Hematopoietic multipotent progenitor cell treated with erythropoietin and hydrocortisone succinate and interleukin-3 and kit ligand, for 8 days (in vitro differentiated cells): ENCODE measurements around the gene CD300LD.
"Not testable (repeated sequence)": the region's sequence is repeated elsewhere in the genome, so short reads cannot be mapped to it uniquely, and the experiment has no call there.

Experiments
- DNase-seq: peaks from one replicate; pipeline ENCODE4 v3.0.0-alpha.2; 2015

Gene CD300LD

DNA sequence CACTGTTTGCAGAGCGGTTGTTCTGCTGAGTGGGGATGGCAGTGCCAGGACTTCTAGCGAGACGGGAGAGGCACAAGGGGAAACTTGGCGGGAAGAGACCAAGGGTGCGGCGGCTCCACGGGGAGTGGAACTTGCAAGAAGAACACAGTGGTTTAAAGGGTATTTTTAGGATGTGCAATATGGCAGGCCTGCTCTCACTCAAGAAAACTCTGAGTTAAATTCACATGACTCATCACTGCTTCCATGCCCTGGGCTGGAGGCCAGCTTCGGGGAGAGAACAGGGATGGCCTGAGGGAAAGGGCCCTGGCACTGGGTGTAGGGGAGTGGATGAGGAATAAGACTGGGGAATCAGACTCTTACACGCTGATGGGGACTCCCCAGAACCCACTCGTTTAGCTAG lies 13.3 kb upstream of the CD300LD start:
- DNase-seq = no peak

DNA sequence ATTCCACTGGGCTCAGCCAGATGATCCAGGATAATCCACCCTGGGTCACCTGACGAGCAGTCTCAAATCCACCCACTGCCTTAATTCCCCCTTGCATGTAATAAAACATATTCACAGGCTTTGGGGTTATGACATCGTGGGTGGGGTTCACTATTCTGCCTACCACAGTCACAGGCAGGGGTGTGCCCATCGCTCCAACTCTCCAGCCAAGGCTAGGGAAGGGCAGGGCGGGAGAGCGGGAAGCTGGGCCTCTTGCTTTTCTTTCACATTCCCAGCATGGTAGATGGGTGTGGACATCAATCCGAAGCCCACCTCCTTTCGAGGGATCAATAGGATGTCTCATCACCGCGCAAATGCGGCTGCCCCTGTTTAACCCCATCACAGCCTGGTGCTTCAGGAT lies 12.7 kb upstream of the CD300LD start:
- DNase-seq = no peak

DNA sequence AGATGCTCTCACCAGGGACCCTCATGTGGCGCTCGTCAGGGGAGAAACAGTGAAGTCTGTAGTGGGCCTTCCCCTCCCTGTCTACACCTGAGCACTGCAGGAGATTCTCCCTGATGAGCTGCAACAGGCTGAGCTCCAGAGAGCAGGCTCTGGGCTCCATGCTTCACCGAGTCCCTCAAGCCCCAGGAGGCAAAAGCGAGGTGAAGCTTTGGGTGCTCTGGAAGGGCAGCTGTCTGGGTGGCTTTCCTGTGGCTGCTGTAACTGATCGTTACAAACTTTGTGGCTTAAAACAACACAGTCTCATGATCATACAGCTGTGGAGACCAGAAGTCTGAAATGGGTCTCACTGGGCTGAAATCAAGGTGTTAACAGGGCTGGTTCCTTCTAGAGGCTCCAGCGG lies 12.1 kb upstream of the CD300LD start:
- DNase-seq = no peak

DNA sequence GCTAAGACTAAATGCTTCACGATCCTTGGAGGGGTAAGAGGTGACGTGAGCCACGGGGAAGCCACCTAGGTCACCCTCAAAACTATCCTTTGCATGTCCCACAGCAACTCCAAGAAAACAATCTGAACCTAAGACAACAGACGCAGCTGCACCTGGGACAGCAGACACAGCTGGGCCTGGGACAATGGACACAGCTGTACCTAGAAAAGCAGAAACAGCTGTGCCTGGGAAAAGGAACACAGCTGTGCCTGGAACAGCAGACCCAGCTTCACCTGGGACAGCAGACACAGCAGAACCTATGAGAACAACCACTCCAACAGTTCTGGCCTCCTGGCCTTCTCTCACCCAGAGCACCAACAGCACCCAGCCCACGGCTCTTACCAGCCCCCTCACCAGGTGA lies 11.7 kb upstream of the CD300LD start:
- no peak for DNase-seq

DNA sequence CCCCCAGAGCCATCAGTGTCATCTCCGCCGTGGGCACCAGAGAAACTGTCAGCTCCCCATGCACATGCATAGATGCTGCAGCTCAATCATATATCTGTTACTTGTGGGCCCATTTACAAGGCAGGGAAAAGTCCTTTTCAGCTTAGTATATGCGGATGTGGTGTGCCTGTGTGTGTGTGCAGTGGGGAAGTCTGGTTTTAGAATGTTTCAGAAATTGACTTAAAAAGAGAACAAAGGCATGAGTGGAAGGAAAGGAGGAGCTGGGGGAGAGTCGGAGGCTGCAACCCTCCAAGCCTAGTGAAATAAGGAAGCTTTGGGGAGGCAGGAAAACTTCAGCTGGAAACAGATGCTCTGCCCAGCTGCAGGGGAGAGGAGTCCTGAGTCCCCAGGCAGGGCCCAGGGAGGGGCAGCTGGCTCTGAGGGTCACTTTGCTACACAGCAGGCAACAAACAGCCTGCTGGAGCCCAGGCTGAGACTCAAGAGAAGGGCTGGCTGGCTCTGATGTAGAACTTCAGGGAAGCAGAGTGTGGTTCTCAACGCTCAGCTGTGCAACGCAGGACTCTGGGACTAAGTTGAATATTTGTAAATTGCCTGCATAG lies 11.1 kb upstream of the CD300LD start:
- DNase-seq = no peak

DNA sequence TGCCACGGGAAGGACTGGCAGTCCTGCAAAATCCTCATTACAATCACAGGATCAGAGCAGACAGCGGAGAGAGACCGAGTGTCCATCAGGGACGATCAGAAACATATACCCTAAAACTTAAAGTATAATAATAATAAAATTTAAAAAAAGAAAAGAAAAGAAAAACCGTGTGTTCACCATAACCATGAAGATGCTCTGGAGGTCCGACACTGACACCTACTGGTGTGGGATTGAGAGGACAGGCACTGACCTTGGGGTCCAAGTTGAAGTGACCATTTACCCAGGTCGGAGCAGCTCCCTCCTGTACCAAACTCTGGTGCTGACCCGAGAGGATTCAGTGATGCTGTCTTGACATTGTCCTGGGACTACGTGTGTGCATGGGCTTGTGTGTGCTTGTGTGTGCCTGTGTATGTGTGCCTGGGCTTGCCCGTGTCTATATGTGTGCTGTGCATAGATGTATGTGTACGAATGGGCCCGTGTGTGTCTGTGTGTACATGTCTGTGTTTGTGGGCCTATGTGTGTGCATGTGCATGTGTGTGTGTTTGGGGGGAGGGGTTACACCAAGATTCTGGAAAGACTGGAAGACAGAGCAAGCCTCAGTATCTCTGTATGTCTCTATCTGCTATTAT lies 10.0 kb upstream of the CD300LD start:
- peak; percentile 54 for DNase-seq

DNA sequence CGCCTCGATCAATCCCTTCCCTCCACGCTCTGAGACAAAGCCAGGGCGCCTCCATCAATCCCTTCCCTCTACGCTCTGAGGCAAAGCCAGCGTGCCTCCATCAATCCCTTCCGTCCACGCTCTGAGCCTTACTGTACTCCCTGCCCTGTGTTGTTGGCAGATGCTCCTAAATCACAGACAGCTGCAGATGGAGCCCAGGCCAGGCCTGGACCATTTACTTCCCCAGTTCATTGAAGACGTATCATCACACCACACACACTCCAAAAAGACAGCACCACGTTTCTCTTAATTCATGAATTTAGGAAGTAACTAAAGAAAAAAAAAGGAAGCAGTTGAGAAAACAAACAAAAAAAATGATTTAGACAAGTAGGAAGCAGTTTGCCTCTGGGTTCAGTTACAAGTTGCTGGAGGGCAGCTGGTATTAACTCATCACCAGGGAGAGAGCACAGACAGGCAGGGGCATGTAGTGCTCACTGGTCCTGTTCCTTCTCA lies 7.4 kb upstream of the CD300LD start:
- DNase-seq = no peak

DNA sequence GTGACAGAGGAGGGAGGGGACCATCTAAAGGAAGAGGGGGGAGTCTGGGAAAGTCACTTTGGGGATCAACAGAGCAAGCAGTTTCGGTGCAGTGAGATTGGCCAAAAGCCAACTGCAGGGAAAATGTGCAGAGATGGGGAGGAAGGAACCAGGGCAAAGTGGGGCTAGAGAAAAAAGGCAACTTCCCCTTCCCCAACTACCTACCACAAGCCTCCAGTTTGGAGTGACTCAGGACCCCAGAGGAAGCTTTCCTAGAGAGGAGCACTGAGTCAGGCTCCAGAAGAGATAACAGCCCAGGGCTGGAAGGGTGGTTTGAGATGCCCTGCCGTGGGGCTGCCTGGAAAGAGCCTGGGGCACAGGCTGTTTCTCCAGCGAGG lies 6.9 kb upstream of the CD300LD start:
- DNase-seq = no peak

DNA sequence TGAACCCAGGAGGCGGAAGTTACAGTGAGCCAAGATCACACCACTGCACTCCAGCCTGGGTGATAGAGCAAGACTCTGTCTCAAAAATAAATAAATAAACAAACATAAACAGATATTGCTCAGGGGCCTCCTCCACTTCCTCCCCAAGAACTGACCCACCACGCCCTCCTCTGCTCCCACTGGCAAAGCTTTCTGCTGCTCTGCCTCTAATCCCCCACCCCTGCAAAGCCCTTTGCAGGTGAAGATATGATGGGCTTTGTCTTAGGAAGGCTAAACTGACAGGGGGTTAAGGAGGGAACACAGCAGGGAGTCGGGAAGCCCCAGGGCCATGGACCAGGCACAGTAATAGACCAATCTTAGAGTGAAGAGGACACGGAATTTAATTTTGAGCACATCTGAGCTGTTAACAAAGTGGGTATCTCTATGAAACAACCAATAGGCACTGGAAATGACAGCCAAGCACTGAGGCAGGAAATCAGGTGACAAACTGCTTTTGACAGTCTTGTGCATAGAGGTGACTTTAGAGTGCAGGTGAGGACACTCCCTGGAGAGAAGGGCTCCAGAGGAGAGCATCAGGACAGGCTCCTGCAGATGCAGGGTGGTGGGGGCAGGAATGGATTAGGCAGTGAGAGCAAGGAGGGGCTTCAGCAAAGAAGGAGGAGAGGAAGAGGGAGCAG lies 6.4 kb upstream of the CD300LD start:
- no peak for DNase-seq

DNA sequence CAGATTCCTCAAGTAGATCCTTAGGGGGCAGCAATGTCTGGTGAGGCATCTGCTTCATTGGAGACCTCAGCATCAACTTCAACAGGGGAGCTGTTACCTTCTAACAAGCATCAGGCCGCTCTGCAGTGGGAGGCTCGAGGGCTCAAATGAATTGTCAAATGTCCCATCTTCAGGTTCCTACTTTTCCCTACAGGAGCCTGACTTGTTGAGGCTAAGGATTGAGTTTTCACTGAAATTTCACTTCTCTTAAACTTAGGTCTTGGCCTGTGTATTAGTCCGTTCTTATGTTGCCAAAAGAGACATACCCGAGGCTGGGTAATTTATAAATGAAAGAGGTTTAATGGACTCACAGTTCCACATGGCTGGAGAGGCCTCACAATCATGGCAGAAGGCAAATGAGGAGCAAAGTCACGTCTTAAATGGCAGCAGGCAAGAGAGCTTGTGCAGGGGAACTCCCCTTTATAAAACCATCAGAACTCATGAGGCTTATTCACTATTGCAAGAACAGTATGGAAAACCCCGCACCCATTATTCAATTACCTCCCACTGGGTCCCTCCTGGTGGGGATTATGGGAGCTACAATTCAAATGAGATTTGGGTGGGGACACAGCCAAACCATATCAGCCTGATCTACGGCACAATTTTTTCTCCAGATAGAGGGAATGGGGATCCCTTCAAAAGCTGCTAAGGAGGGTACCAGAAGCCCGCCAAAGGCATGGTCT lies 5.1 kb upstream of the CD300LD start:
- DNase-seq = no peak

DNA sequence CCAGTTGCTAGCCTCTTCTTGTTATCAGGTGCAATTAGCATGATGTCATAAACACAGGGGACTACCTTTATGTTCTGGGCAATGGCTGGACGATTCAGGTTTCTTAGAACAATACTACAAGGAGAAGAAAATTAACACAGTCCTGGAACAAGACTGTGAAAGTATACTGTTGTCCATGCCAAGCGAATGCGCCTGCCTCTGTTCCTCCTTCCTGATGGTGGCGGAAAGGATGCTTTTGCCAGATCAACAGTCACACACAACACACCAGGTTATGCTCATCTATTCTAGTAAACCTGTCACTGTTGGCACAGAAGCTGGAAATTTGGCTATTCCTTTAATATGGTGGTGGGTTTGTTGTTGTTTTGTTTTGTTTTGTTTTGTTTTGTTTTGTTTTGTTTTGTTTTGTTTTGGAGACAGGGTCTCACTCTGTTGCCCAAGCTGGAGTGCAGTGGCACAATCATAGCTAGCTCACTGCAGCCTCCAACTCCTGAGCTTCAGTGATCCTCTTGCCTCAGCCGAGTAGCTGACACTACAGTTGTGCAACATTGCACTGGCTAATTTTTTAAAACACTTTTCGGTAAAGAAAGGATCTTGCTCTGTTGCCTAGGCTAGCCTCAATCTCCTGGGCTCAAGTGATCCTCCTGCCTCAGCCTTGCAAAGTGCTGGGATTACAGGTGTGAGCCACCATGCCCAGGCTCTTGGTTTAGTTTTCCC lies 3.1 kb upstream of the CD300LD start:
- DNase-seq = no peak

DNA sequence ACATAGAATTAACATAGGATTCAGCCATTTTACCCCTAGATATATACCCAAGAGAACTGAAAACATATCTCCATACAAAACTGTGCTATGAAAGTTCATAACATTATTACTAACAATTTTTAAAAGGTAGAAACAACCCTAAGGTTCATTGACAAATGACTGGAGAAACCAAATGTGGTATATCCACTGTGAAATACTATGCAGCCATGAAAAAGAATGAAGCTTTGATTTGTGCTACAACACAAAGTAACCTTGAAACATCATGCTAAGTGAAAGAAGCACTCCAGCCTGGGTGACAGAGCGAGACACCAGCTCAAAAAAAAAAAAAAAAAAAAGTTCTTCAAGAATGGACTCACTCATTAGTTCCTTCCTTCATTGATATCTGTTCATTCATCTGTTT lies 580 bp downstream of the CD300LD start:
- DNase-seq = no peak

DNA sequence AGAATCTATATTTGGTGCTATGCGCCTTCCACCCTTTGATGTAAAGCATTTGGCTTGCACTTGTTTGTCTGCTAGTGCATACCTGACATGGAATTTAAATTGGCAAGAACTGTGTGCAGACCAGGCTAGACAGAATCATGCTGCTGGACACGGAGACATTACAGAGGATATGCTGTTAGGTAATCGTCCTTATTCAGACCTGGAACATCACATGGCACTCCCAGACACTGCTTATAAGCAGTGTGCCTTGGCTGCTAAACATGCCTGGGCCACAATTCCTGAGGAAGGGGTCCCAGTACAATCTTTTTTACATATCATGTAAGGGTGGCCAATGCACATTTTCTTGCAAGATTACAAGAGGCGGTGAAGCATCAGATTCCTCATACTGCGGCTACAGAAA lies 6.4 kb downstream of the CD300LD start:
- no peak for DNase-seq

DNA sequence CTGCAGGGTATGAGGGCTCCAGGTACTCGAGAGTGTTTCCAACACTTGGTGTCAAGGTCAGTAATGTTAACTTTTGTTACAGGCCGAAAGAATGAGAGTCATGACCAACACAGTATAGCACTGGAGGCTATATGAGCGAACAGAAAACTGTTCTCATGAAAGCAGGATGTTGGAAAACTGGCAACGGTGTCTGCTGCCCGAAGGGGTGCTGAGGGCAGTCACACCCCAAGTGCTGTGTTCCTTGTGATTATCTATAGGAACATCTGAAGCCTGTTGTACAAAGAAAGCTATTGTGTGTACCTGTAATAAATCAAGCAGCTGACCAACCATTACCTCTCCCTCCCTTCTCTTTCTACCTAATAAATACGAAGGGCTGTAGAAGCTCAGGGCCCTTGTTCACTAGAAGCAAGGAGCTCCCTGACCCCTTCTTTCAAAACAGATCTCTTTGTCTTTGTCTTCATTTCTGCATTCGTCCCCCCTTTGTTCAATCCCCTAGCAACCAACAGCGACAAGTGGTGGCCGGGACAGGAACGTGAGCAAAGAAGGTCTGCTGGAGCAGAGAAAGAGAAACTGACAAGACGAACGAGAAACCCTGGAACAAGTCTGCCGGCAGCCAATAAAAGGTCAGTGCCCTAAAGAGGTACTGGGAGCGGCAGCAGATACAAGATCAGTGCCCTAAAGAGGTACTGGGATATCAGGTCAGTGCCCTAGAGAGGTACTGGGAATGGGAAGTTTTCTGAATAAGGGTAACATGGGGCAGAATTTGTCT lies 7.6 kb downstream of the CD300LD start:
- DNase-seq = no peak

DNA sequence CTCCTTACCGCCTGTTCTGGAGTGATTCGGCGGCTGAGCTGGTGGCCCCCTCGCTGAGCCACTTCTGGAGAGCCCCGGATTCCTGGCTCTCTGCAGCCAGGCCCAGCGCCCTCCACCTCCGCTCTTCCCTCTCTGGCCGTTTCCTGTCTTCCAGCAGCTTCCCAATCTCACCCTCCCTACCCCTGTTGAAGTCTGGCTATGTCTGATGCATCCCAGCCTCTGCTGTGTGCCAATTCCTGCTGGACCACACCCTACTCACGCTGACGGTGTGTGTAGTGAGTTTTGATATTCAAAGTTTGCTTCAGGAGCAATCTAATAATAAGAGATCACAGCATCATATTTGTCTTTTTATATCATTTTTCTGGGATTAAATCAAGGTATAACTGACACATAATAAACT lies 9.4 kb downstream of the CD300LD start:
- DNase-seq = no peak

DNA sequence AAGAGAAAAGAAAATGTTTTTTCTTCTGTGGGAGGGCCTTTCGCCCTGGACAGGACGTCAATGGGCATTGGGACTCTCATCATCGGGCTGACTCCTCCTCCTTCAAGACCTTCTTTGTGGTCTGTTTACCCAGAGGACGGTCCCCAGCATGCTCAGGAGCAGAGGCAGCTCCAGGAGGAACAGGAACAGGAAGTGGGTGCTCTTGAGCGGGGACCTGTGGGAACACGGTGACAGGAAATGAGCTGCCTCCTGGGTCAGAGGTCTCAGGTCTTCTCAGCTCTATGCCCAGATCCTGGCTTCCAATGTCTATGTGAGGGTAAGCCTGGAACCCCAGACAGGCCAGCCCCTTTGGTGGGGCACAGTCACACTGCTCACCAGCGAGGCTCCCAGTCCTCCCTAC lies 12.2 kb downstream of the CD300LD start:
- no peak for DNase-seq

DNA sequence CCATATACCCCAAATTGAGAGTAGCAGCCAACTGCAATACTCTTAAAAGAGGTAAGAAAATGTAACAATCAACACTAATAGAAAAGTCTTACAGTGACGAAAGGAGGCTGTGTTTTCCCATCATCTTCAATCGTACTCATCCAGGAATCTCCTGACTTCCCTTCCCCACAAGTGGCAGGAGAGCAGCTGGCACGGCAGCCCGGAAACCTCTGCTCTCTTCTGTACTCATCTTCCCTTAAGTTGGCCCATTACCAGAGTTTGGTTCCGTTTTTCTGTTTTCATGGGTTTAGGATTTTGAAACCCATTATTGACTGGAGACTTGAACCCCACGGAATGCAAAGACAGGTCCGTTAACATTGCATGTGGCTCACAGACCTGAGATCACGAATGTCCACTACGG lies 13.1 kb downstream of the CD300LD start:
- no peak for DNase-seq

DNA sequence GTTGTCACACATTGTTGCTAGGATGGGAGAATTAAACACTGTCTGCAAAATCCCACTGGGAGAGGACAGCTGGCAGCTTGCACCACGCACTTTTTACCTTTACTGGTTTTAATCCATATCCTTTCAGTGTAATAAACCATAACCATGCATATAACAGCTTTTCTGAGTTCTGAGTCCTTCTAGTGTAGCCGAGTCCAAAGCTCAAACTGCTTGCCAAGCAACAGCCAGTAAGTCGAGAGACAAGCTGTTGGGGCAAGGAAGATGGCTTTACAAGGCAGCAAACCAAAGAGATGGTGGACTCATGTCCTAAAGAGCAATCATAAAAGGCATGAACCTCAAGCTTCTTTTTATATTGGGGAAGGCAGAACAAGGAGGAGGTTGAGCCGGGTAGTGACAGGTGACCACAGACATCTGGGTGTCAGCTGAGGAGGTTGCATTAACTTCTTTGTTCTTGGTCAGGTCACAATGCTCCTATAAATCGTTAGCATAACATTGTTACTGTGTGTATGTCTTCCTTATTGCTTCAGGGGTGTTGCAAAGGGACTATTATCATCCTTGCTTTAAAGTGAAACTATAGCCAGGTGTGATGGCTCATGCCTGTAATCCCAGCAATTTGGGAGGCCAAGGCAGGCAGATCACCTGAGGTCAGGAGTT lies 17.5 kb downstream of the CD300LD start:
- DNase-seq = no peak

DNA sequence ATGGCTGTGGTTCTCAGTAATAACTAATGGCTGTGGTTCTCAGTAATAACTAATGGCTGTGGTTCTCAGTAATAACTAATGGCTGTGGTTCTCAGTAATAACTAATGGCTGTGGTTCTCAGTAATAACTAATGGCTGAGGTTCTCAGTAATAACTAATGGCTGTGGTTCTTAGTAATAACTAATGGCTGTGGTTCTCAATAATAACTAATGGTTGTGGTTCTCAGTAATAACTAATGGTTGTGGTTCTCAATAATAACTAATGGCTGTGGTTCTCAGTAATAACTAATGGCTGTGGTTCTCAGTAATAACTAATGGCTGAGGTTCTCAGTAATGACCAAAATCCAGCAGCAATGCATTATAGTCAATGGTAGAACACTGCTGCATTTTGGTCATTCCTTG lies 18.4 kb downstream of the CD300LD start:
- DNase-seq = not testable (repeated sequence)

DNA sequence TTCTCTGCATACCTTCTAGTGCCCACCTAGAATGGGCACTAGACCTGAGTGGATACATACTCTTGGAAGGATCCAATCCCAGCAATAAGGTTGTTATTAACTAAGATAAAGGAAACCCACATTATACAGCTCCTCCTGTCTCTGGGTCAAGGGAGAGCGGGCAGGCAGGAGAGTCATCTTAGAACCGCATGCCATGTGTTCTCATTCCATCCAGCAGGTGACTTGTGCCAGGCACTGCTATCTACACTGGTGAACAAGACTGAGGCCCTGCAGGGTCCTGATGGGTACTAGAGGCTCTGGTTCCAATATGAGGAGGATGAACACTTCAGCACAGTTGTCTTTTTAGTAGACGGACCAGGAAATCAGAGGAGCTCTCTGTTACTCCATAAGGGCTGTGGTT lies 18.9 kb downstream of the CD300LD start:
- no peak for DNase-seq

DNA sequence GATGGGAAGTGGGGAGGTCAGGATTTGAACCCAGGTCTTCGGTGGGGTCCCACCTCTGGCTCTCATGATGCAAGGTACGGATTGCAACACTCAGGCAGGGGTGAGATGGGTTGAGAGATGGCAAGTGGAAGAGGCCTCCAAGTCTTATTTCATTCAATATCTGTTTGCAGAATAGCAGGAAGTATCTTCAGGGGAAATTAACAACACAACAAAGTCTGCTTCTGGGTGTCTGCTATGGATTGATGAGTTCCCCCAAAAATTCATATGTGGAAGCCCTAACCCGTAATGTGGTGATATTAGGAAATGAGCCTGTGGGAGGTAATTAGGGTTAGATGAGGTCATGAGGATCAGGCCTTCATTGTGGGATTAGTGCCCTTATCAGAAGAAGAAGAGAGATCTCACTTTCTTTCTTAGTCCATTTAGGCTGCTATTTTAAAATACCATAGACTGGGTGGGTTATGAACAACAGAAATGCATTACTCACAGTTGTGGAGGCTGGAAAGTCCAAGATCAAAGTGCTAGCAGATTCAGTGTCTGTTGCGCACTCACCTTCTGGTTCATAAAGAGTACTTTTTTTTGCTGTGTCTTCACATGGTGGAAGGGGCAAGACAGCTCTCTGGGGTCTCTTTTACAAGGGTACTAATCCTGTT lies 20.3 kb downstream of the CD300LD start:
- no peak for DNase-seq
